Adrenal gland (tissue), 5 donors: Measurements from ENCODE around the gene RMND5B.
A peak's percentile ranks its signal among the peaks of the same experiment; 100 is the strongest.

ENCODE experiments used
- CTCF ChIP-seq, 6 experiments: fragments of 450-650 bp in 4 of 6; fragments of 200-600 bp in 2 of 6; sonication (generic) in 1 of 6; IDR thresholded peaks; 1 replicate in 5 of 6; 2 replicates in 1 of 6; pipeline versions ENCODE4 v1.5.1 to v1.8.0; 2016 to 2021; ENCODE audit warnings: antibody characterized with exemption in 6 of 6, mild to moderate bottlenecking in 2 of 6, moderate library complexity in 1 of 6
- POLR2A ChIP-seq, 2 donors: fragments of 450-650 bp; IDR thresholded peaks; one replicate each; pipeline ENCODE4 v1.6.1; 2017; ENCODE audit warnings: antibody characterized with exemption in 2 of 2, mild to moderate bottlenecking in 2 of 2, moderate library complexity in 1 of 2
- donor health status: DM: no; HTN: no; CAD: no.

- TF ChIP-seq CTCF (IDR thresholded peaks at IDR 0.05) (peak in 5 of 6 experiments; percentile 30 to 46 (median 36)), POLR2A (IDR thresholded peaks at IDR 0.05) (no peak)
Observed at GRCh38 chr5:178120607-178121357, 10.0 kb upstream of the RMND5B start.
